IMR-90 (cell line): ENCODE results near the gene GCNT2. TPM values are rescaled to one million over a fixed set of nuclear protein-coding genes. Genes with fewer than 3 reads are reported as not detected.
"Not testable (repeated sequence)": the region's sequence is repeated elsewhere in the genome, so short reads cannot be mapped to it uniquely, and the experiment has no call there.

Experiments
- ATAC-seq: fragments of 200-7000 bp; cut with Tn5 transposase; 2 replicates; pipeline ENCODE4 v1.9.1; 2020; ENCODE audit warnings: low read depth, mild to moderate bottlenecking, moderate library complexity
- BruUV-seq: library from RNA; stranded (reverse); fragments of 400-500 nt; replicated peaks from 2 replicates; lab custom pipeline; 2021; lab: Mats Ljungman, UMichigan
- CTCF ChIA-PET: fragments of 300-600 bp; formaldehyde crosslinking; extraction: SDS; loops from one replicate; lab custom pipeline; 2021; ENCODE audit warnings: antibody characterized with exemption; lab: Yijun Ruan, JAX
- POLR2A ChIA-PET: fragments of 300-600 bp; sonication (Branson Sonifier 250); formaldehyde crosslinking; loops from one replicate; lab custom pipeline; 2022; ENCODE audit warnings: antibody characterized with exemption; ENCODE audit not compliant: unreplicated experiment; lab: Charles Lee
- DNase-seq: peaks from one replicate; pipeline ENCODE4 v3.0.0; 2013
- H2AFZ ChIP-seq: replicated peaks from 2 replicates; pipeline ENCODE3; 2013; ENCODE audit warnings: low read length, mild to moderate bottlenecking; ENCODE audit not compliant: poor library complexity
- H2AK5ac ChIP-seq: 2 replicates; pipeline ENCODE4 v1.6.1; 2013; ENCODE audit warnings: low read depth, low read length, inconsistent platforms
- H2AK9ac ChIP-seq: replicated peaks from 2 replicates; pipeline ENCODE3; 2013; ENCODE audit warnings: mild to moderate bottlenecking, low read depth, low read length, moderate library complexity; ENCODE audit not compliant: poor library complexity
- H2BK120ac ChIP-seq: 2 replicates; pipeline ENCODE4 v1.6.1; 2013; ENCODE audit warnings: low read depth, low read length, inconsistent platforms
- H2BK15ac ChIP-seq: 3 replicates; pipeline ENCODE4 v1.6.1; 2013; ENCODE audit warnings: low read depth, low read length, inconsistent platforms
- H2BK20ac ChIP-seq: 2 replicates; pipeline ENCODE4 v1.6.1; 2013; ENCODE audit warnings: low read depth, mild to moderate bottlenecking, inconsistent platforms, low read length, moderate library complexity
- H2BK5ac ChIP-seq: 2 replicates; pipeline ENCODE4 v1.6.1; 2013; ENCODE audit warnings: mild to moderate bottlenecking, low read depth, low read length, inconsistent platforms; ENCODE audit not compliant: poor library complexity, severe bottlenecking
- H3K14ac ChIP-seq: replicated peaks from 2 replicates; pipeline ENCODE4 v1.6.1; 2013; ENCODE audit warnings: low read depth, low read length, inconsistent platforms
- H3K18ac ChIP-seq: 2 replicates; pipeline ENCODE4 v1.6.1; 2013; ENCODE audit warnings: low read depth, low read length, control low read depth
- H3K23ac ChIP-seq: 2 replicates; pipeline ENCODE4 v1.6.1; 2013; ENCODE audit warnings: low read depth, low read length, inconsistent platforms
- H3K27ac ChIP-seq: 2 replicates; pipeline ENCODE4 v1.5.1; 2013; ENCODE audit warnings: mild to moderate bottlenecking, control low read depth, low read length; ENCODE audit not compliant: insufficient read depth
- H3K27me3 ChIP-seq: 2 replicates; pipeline ENCODE4 v1.6.1; 2013; ENCODE audit warnings: low read length; ENCODE audit not compliant: control insufficient read depth, insufficient read depth
- H3K36me3 ChIP-seq: 2 replicates; pipeline ENCODE4 v1.6.1; 2013; ENCODE audit warnings: low read length, mixed read lengths; ENCODE audit not compliant: control insufficient read depth, insufficient read depth
- H3K4ac ChIP-seq: 2 replicates; pipeline ENCODE4 v1.6.1; 2013; ENCODE audit warnings: low read depth, low read length, inconsistent platforms
- H3K4me1 ChIP-seq: 2 replicates; pipeline ENCODE4 v1.6.1; 2013; ENCODE audit warnings: low read length, mixed read lengths; ENCODE audit not compliant: control insufficient read depth, insufficient read depth
- H3K4me2 ChIP-seq: 2 replicates; pipeline ENCODE4 v1.6.1; 2013; ENCODE audit warnings: low read depth, mild to moderate bottlenecking, control low read depth, low read length, moderate library complexity
- H3K4me3 ChIP-seq: 2 replicates; pipeline ENCODE4 v1.5.1; 2013; ENCODE audit warnings: low read depth, mild to moderate bottlenecking, control low read depth, low read length, moderate library complexity; ENCODE audit not compliant: insufficient read depth
- H3K56ac ChIP-seq: 2 replicates; pipeline ENCODE4 v1.6.1; 2013; ENCODE audit warnings: low read length, inconsistent platforms; ENCODE audit not compliant: insufficient read depth; ENCODE audit errors: extremely low read depth
- H3K79me1 ChIP-seq, 2 experiments: 2 replicates each; pipeline ENCODE4 v1.6.1; 2013; ENCODE audit warnings: low read length in 2 of 2, inconsistent platforms in 1 of 2, low read depth in 1 of 2
- H3K9ac ChIP-seq: 2 replicates; pipeline ENCODE4 v1.6.1; 2013; ENCODE audit warnings: low read depth, low read length, control low read depth
- H3K9me1 ChIP-seq: 2 replicates; pipeline ENCODE4 v1.6.1; 2013; ENCODE audit warnings: low read length, inconsistent platforms; ENCODE audit not compliant: insufficient read depth
- H3K9me3 ChIP-seq: 2 replicates; pipeline ENCODE4 v1.6.1; 2013; ENCODE audit warnings: low read length; ENCODE audit not compliant: control insufficient read depth, insufficient read depth
- H4K20me1 ChIP-seq: 2 replicates; pipeline ENCODE4 v1.6.1; 2013; ENCODE audit warnings: low read length, inconsistent platforms; ENCODE audit not compliant: insufficient read depth
- H4K5ac ChIP-seq: 2 replicates; pipeline ENCODE4 v1.6.1; 2013; ENCODE audit warnings: mild to moderate bottlenecking, low read depth, low read length, control low read depth
- H4K8ac ChIP-seq, 2 experiments: 2 replicates each; pipeline ENCODE4 v1.6.1; 2013; ENCODE audit warnings: low read depth in 2 of 2, low read length in 2 of 2, control low read depth in 1 of 2, inconsistent platforms in 1 of 2
- H4K91ac ChIP-seq: 2 replicates; pipeline ENCODE4 v1.6.1; 2013; ENCODE audit warnings: low read depth, low read length, inconsistent platforms; ENCODE audit not compliant: insufficient read depth
- CEBPB ChIP-seq: IDR thresholded peaks from 2 replicates; pipeline ENCODE4 v1.6.1; 2012; ENCODE audit warnings: low read depth, low read length, improper control_type of control experiment
- CHD1 ChIP-seq: IDR thresholded peaks from 2 replicates; pipeline ENCODE4 v1.6.1; 2012; ENCODE audit warnings: low read depth, low read length, improper control_type of control experiment
- RCOR1 ChIP-seq: IDR thresholded peaks from 2 replicates; pipeline ENCODE4 v1.6.1; 2012; ENCODE audit warnings: mild to moderate bottlenecking, low read length, improper control_type of control experiment; ENCODE audit not compliant: insufficient replicate concordance
- SMC3 ChIP-seq: fragments of 150-350 bp; IDR thresholded peaks from 2 replicates; pipeline ENCODE4 v1.6.1; 2016; ENCODE audit warnings: low read depth, mild to moderate bottlenecking, antibody characterized with exemption, low read length, moderate library complexity
- WGBS, 2 experiments: methylation state at CpG; one replicate each; pipeline versions ENCODE4 v1.1.5 to v1.1.7; 2013; ENCODE audit warnings: missing lambda C conversion rate in 2 of 2; ENCODE audit not compliant: insufficient read length in 1 of 2; ENCODE audit errors: extremely low coverage in 2 of 2; 5-methylcytosine and 5-hydroxymethylcytosine counted together
- dilution Hi-C: fragments of 300-500 bp; cut with HindIII; formaldehyde crosslinking; loops from one replicate; pipeline ENCODE4 v1.14.3; 2018; ENCODE audit warnings: low sequenced_read_pairs; ENCODE audit not compliant: unreplicated experiment
- in situ Hi-C: fragments of 300-500 bp; cut with MboI; formaldehyde crosslinking; loops from 3 replicates; pipeline ENCODE4 v1.14.3; 2019; ENCODE audit warnings: low sequenced_read_pairs, inconsistent platforms, mixed read lengths
- intact Hi-C: fragments of 100-400 bp; cut with micrococcal nuclease; formaldehyde crosslinking; loops from 2 replicates; pipeline ENCODE4 v1.10.0; 2022
- polyA plus RNA-seq, 3 experiments: library from polyadenylated mRNA; depleted of rRNA; stranded (reverse); fragments of >200 nt; gene quantifications; 2 replicates each; pipeline ENCODE4 v1.2.3, GENCODE V29; 2012; ENCODE audit warnings: low replicate concordance in 1 of 3
- total RNA-seq: library from RNA; depleted of rRNA; stranded (reverse); fragments of >200 nt; gene quantifications from 2 replicates; pipeline ENCODE4 v1.2.3, GENCODE V29; 2012
- TF ChIP-seq, protein P1 (sequence below): conservative IDR thresholded peaks from 2 replicates; pipeline ENCODE4 v1.5.1; 2012; ENCODE audit warnings: mild to moderate bottlenecking, low read depth, low read length, improper control_type of control experiment
- TF ChIP-seq, protein P2 (sequence below): fragments of 150-350 bp; IDR thresholded peaks from 2 replicates; pipeline ENCODE4 v1.6.1; 2016; ENCODE audit warnings: low read depth, mild to moderate bottlenecking, low read length, moderate library complexity, borderline replicate concordance

The GCNT2 gene
- total and polyA plus RNA-seq, 2 of the 4 experiments (the other 2 are of a cell fraction): 0.34 to 0.90 TPM

DNA sequence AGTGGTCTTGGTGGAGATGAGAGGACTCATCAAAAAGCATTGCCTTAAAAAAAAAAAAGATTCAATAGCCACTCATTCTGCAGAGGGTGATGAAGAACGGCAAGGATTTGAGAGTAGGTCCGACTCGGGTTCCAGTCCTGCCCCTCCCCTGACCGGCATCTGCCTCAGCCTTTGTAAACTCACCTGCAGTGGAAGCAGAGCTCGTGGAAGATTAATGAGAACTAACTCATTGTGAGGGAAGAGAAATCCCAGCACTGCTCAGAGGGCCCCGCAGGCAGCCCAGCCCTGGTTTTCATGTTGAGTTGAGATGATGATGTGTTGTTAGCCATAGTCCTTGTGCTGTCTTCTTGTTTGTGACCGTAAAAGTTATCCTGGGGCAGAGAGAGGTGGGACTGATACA, 59.4 kb downstream of the GCNT2 start:
- Histone ChIP-seq H3K9ac (no peak overlapping the region), H3K9me1 (no peaks in the 10 kb centered on the region), H2BK5ac (no peak overlapping the region), H3K36me3 (no peaks in the 10 kb centered on the region), H3K79me1 (no peaks in the 10 kb centered on the region), H2AFZ (no peak overlapping the region), H4K5ac (no peak overlapping the region), H3K27me3 (no peaks in the 10 kb centered on the region; the same call in 1 of the 2 replicates), H2BK20ac (no peak overlapping the region), H3K56ac (no peak overlapping the region), H2AK5ac (no peak overlapping the region), H3K4ac (no peak overlapping the region), H3K14ac (no peak overlapping the region), H3K4me3 (no peak overlapping the region), H2BK15ac (no peak overlapping the region), H4K8ac (no peak overlapping the region), H3K4me2 (no peak overlapping the region), H3K4me1 (no peaks in the 10 kb centered on the region), H3K23ac (no peak overlapping the region), H2AK9ac (no peak overlapping the region), H3K9me3 (no peaks in the 10 kb centered on the region), H4K20me1 (no peaks in the 10 kb centered on the region), H2BK120ac (no peak overlapping the region), H3K18ac (no peak overlapping the region), H4K91ac (no peak overlapping the region), H3K27ac (no peak overlapping the region)
- DNase-seq: no peak
- CTCF ChIA-PET: interaction anchor here (1.8 kb wide), 1 partner anchor 102 kb away, joined by 6 read pairs; no protein-coding TSS in a partner anchor
- dilution Hi-C loops: no loop called here
- 20% methylated on average over 2 of the region's 7 CpGs; no CpG with 5 or more reads in 1 of the 2 experiments for WGBS, 2 experiments
- ATAC-seq: no peak
- intact Hi-C loops: no loop called here
- TF ChIP-seq, protein P1, sequence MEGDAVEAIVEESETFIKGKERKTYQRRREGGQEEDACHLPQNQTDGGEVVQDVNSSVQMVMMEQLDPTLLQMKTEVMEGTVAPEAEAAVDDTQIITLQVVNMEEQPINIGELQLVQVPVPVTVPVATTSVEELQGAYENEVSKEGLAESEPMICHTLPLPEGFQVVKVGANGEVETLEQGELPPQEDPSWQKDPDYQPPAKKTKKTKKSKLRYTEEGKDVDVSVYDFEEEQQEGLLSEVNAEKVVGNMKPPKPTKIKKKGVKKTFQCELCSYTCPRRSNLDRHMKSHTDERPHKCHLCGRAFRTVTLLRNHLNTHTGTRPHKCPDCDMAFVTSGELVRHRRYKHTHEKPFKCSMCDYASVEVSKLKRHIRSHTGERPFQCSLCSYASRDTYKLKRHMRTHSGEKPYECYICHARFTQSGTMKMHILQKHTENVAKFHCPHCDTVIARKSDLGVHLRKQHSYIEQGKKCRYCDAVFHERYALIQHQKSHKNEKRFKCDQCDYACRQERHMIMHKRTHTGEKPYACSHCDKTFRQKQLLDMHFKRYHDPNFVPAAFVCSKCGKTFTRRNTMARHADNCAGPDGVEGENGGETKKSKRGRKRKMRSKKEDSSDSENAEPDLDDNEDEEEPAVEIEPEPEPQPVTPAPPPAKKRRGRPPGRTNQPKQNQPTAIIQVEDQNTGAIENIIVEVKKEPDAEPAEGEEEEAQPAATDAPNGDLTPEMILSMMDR: no peak
- TF ChIP-seq, protein P2, sequence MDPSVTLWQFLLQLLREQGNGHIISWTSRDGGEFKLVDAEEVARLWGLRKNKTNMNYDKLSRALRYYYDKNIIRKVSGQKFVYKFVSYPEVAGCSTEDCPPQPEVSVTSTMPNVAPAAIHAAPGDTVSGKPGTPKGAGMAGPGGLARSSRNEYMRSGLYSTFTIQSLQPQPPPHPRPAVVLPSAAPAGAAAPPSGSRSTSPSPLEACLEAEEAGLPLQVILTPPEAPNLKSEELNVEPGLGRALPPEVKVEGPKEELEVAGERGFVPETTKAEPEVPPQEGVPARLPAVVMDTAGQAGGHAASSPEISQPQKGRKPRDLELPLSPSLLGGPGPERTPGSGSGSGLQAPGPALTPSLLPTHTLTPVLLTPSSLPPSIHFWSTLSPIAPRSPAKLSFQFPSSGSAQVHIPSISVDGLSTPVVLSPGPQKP: no peak
- no peak for TF ChIP-seq CEBPB
- no peak for TF ChIP-seq RCOR1
- TF ChIP-seq SMC3: no peak
- TF ChIP-seq CHD1: no peak
- in situ Hi-C loops: no loop called here
- BruUV-seq: no TSS peak
- POLR2A ChIA-PET: no interaction called here

- H3K4me2 ChIP-seq, H3K4me3 ChIP-seq, H2AK5ac ChIP-seq, H3K36me3 ChIP-seq, H2BK5ac ChIP-seq, H2BK120ac ChIP-seq, H4K8ac ChIP-seq, H3K9me3 ChIP-seq, H3K4ac ChIP-seq, H4K20me1 ChIP-seq, H2BK20ac ChIP-seq, H3K14ac ChIP-seq, dilution Hi-C loops, in situ Hi-C loops, H3K27ac ChIP-seq, H3K27me3 ChIP-seq, H2BK15ac ChIP-seq, H3K9me1 ChIP-seq, H2AK9ac ChIP-seq, H3K23ac ChIP-seq, H3K56ac ChIP-seq, H3K79me1 ChIP-seq, H3K4me1 ChIP-seq, BruUV-seq, H4K91ac ChIP-seq, DNase-seq, CTCF ChIA-PET, intact Hi-C loops, H3K18ac ChIP-seq, H2AFZ ChIP-seq, ATAC-seq, H4K5ac ChIP-seq, POLR2A ChIA-PET, H3K9ac ChIP-seq: not testable (repeated sequence)
- no CpG with 5 or more reads among the region's 4 CpGs for WGBS, 2 experiments
Observed at GRCh38 chr6:10581402-10581801, 60.3 kb downstream of the GCNT2 start.
